ENCODE measurements around the gene RASGRP2. TPM values are rescaled to one million over a fixed set of nuclear protein-coding genes. Genes with fewer than 3 reads are reported as not detected.

Gene RASGRP2
- total RNA-seq = 0.46 and 1.6 TPM in 2 replicates

DNA sequence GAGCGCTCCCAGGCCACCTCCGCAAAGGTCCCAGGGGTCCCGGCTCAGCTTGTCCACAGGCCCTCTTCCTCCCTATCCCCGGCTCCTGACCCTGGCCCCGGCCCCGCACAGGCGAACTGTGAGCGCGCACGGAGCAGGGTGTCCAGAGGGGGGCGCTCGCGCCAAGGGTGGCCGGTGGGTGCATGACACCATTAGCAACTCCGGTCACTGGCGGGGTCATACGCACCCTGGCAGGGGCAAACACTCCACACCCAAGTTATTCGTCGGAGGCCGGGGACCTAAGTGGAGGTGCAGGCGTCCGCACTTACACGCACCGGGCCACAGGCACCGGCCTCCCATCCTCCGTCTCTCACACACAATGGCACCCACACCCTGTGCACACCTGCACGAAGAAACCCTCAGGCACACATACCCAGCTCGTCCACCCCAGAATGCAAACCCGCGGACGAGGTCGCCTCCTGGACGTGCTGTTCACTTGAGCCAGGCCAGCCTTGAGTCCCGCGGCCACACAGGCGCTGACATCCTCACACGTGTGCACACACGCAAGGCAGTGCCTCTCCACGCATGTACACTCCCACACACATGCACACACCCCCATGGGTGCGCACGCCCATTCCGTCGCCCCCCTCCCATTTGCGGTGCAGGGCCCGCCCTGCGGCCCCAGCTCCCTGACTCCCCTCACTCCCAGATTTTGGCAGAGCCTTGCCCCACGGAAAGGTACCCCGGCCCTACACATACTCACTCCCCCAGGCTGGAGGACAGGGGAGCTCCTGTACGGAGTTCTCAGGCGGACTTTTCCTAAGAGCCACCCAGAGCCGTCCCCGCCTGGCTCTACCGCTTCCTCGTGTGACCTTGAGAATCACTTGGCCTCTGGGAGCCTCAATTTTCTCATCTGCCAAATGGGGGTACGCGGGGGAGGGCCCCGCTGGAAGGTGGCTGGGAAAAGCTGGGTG is at the start of gene RASGRP2:
Gene RASGRP2 (minus strand): TSS at position 552 of the 953 bp plus-strand sequence. CDS start 1,276 bp downstream, outside the sequence.

DNA sequence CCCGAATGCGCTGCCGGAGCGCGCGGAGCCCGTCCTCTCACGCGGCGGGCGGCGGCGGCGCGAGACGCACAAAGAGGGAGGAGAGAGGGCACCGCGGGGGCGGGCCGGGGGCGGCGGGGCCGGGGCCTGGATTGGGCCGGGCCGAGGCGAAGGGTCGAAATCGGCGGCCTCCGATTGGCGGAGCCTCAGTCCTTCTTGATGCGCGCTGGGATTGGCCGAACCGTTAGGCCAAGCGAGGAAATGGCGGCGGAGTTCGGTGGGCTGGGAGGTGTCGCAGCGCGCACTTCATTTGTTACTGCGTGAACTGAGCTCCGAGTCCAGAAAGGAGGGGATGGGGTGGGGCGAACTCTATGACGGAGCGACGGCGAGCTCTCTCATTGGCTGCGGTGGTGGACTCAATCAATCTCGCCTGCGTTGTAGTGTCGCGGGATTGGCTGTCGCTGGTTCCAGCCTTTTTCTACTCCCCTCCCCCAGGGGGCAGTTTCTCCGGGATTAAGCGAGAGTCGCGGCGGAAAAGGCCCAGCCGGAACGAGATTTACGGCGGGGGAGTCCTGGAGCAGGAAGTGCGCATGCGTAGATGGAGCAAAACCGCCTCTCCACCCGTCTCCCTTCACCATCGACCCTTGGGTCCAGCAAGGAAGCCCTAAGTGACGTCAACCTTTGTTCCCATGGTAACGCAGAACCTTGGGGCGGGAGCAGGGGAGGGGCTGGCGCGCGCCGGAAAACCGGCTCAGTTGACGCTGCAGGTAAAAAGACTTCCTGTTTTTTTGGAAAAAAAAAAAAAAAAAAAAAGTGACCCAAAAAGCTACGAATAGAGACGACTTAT is 34.7 kb upstream of the RASGRP2 start, which contains the start of gene SF1:
Gene SF1 (minus strand): TSS at position 70 of the 826 bp plus-strand sequence. CDS start 150 bp downstream, outside the sequence.

DNA sequence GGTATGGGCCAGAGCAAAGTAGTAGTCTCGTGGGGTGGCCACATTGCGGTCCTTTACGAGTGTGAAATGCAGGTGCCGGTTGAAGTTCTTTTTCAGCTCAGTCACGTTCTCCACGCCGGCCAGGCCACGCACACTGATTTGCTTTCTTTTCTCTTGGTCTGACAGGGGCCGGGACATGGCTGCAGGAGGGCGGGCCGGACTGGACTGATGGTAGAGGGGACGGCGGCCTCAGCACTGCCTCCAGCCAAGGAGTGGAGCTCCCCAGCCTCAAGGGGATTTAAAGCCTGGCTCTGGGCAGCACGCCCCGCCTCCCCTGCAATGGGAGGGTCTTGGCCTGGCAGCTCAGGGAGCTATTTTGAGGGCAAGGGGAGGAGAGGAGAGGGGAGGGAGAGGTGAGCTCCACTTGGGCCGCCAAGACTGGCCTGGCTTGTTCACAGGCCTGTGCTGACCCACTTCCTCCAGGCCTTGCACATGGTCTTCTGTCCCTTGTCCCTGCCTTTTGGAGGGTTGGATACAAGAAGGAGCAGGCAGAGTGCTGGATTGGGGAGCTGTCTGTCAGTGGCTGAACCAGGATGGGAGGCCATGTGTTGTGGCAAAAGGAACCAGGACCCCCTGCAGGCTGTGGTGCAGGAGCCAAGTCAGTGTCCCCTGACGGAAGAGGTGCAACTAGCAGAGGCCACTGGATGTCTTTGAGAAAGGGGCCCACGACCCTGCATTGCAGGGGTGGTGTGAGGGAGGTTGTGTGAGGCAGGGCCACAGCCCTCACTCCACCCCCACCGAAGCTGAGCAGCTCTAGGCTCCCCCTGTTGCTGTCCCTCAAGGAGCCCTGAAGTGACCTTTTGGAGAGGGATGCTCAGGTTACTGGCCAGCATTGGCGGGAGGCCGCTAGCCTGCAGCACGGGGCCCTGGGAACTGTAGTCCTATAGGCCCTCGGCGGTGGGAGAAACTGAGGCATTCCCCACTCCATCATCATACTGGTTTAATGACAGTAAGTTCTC is 16.1 kb upstream of the RASGRP2 start, which contains the start of gene PYGM:
Gene PYGM (minus strand): TSS at position 253 of the 998 bp plus-strand sequence. CDS start 76 bp downstream, at position 177.

DNA sequence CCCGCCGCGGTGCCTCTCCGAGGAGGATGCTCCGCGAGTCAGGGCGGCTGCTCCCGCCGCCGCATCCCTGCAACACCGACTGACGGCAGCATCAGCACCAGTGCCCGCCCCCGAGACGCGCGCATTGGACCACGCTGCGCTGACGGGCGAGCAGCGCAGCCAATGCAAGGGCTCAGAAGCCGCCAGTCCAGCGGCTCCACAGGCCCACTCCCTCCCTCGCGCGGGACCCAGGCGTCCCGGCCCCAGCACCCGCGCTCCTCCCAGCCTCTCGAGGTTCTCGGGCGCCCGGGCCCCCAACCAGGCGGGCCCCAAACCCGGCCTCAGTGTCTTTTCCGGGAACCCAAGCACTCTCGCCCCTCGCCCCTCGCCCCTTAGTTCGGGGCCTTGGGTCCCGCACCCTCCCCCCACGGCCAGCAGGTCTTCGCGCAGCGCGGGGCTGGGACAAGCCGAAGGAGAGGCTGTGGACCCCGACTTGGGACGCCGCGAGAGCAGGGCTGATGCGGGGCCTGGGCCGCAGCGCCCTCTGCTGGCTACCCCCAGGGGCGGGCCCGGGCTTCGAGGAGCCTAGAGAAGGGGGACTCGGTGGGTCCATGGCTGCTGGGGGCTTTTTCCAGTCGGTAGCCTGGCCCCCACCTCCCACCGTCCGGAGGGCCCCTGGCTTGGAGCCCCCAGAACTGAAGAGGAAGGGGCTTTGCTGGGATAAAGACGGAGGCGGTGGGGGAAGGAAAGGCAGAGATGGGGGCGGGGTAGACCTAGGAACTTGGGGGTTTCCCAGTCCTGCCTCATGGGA is 20.6 kb downstream of the RASGRP2 start, which contains the start of gene NRXN2:
Gene NRXN2 (minus strand): TSS at position 81 of the 790 bp plus-strand sequence. CDS start 9,498 bp downstream, outside the sequence.

Other genes with a start within 250 kb of the RASGRP2 start
- gene SLC22A11, start 188.2 kb downstream of the RASGRP2 start, total RNA-seq = not detected in 2 replicates
- not detected in 2 replicates for gene SLC22A12, start 152.9 kb downstream of the RASGRP2 start, total RNA-seq
- 1.1 TPM in 1 of 2 replicates, not detected in the other for gene NRXN2, start 20.9 kb downstream of the RASGRP2 start, total RNA-seq
- under 0.01 and 0.46 TPM in 2 replicates for gene PYGM, start 15.8 kb upstream of the RASGRP2 start, total RNA-seq
- 65.6 and 72.6 TPM in 2 replicates for gene SF1, start 34.4 kb upstream of the RASGRP2 start, total RNA-seq
- 37.7 and 44.1 TPM in 2 replicates for gene MAP4K2, start 59.1 kb upstream of the RASGRP2 start, total RNA-seq
- 13.0 and 13.1 TPM in 2 replicates for gene MEN1, start 66.4 kb upstream of the RASGRP2 start, total RNA-seq
- 0.15 and 0.32 TPM in 2 replicates for gene CDC42BPG, start 100.5 kb upstream of the RASGRP2 start, total RNA-seq
- 62.9 and 73.1 TPM in 2 replicates for gene EHD1, start 134.5 kb upstream of the RASGRP2 start, total RNA-seq
- 7.5 and 11.7 TPM in 2 replicates for gene ATG2A, start 173.1 kb upstream of the RASGRP2 start, total RNA-seq
- gene PPP2R5B, start 180.5 kb upstream of the RASGRP2 start, total RNA-seq = 7.8 and 7.9 TPM in 2 replicates
- not detected in 2 replicates for gene GPHA2, start 191.8 kb upstream of the RASGRP2 start, total RNA-seq
- not detected in 2 replicates for gene MAJIN, start 228.0 kb upstream of the RASGRP2 start, total RNA-seq